Suprapubic skin (tissue), 4 donors: ENCODE data around the gene TRAPPC3.

Experiments used
- EP300 ChIP-seq: sonication (generic); formaldehyde crosslinking; IDR thresholded peaks from one replicate; pipeline ENCODE4 v1.6.1; 2017; ENCODE audit warnings: antibody characterized with exemption
- POLR2A ChIP-seq, 2 donors: fragments of 450-650 bp; IDR thresholded peaks; one replicate each; pipeline ENCODE4 v1.6.1; 2017; ENCODE audit warnings: antibody characterized with exemption in 2 of 2, mild to moderate bottlenecking in 2 of 2, moderate library complexity in 2 of 2
- POLR2AphosphoS5 ChIP-seq, 3 donors: sonication (generic); formaldehyde crosslinking; IDR thresholded peaks; one replicate each; pipeline ENCODE4 v1.6.1; 2017; ENCODE audit warnings: antibody characterized with exemption in 3 of 3
- TF ChIP-seq, protein P1 (sequence below), 2 donors: fragments of 200-600 bp in 1 of 2; fragments of 450-650 bp in 1 of 2; sonication (generic) in 1 of 2; IDR thresholded peaks; one replicate each; pipeline ENCODE4 v1.5.1; 2016 to 2019; ENCODE audit warnings: antibody characterized with exemption in 2 of 2, mild to moderate bottlenecking in 1 of 2, moderate library complexity in 1 of 2

DNA sequence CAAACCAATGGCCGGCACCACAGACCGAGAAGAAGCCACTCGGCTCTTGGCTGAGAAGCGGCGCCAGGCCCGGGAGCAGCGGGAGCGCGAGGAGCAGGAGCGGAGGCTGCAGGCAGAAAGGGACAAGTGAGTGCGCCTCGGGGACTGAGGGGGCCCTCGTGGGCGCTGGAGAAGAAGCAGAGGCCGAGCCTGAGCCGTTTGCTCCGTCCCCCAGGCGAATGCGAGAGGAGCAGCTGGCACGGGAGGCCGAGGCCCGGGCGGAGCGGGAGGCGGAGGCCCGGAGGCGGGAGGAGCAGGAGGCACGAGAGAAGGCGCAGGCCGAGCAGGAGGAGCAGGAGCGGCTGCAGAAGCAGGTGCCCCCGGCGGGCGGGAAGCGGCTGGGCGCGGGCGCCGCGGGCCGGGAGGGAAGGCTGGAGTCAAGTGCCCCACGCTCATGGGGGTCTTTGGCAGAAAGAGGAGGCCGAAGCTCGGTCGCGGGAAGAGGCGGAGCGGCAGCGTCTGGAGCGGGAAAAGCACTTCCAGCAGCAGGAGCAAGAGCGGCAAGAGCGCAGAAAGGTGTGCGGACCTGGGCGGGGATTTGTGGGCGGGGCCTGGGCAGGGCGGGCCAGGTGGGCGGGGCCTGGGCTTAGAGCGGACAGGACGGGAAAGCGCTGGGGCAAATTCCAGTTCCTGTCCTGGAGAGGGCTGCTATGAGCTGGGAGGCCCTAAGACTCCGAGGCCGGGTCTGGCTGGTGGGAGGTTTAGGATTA is 29.4 kb upstream of the TRAPPC3 start:
- TF ChIP-seq, protein P1, sequence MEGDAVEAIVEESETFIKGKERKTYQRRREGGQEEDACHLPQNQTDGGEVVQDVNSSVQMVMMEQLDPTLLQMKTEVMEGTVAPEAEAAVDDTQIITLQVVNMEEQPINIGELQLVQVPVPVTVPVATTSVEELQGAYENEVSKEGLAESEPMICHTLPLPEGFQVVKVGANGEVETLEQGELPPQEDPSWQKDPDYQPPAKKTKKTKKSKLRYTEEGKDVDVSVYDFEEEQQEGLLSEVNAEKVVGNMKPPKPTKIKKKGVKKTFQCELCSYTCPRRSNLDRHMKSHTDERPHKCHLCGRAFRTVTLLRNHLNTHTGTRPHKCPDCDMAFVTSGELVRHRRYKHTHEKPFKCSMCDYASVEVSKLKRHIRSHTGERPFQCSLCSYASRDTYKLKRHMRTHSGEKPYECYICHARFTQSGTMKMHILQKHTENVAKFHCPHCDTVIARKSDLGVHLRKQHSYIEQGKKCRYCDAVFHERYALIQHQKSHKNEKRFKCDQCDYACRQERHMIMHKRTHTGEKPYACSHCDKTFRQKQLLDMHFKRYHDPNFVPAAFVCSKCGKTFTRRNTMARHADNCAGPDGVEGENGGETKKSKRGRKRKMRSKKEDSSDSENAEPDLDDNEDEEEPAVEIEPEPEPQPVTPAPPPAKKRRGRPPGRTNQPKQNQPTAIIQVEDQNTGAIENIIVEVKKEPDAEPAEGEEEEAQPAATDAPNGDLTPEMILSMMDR (IDR thresholded peaks at IDR 0.05), result no peak
- TF ChIP-seq POLR2A (IDR thresholded peaks at IDR 0.05) (no peak), POLR2AphosphoS5 (IDR thresholded peaks at IDR 0.05) (no peak), EP300 (no peak)
